Mesendoderm (in vitro differentiated cells): ENCODE results near the gene TUBA1C.
"Not testable (repeated sequence)": the region's sequence is repeated elsewhere in the genome, so short reads cannot be mapped to it uniquely, and the experiment has no call there.

Experiments used
- DNase-seq: peaks from one replicate; pipeline ENCODE4 v3.0.0; 2013
- H2AK5ac ChIP-seq: 2 replicates; pipeline ENCODE4 v1.6.1; 2013; ENCODE audit warnings: low read length, inconsistent platforms
- H2BK120ac ChIP-seq: 2 replicates; pipeline ENCODE4 v1.6.1; 2013; ENCODE audit warnings: low read depth, mild to moderate bottlenecking, low read length, moderate library complexity, mixed read lengths
- H2BK15ac ChIP-seq: replicated peaks from 2 replicates; pipeline ENCODE4 v1.6.1; 2013; ENCODE audit warnings: low read depth, mild to moderate bottlenecking, moderate library complexity
- H2BK5ac ChIP-seq: 2 replicates; pipeline ENCODE4 v1.6.1; 2013; ENCODE audit warnings: low read length, inconsistent platforms
- H3K18ac ChIP-seq: 2 replicates; pipeline ENCODE4 v1.6.1; 2013; ENCODE audit warnings: mild to moderate bottlenecking, low read length, mixed read lengths
- H3K23ac ChIP-seq: one replicate; pipeline ENCODE4 v1.6.1; 2013; ENCODE audit warnings: low read length
- H3K27ac ChIP-seq: 2 replicates; pipeline ENCODE4 v1.5.1; 2013; ENCODE audit warnings: low read depth, mild to moderate bottlenecking, inconsistent platforms, low read length, moderate library complexity
- H3K27me3 ChIP-seq: 2 replicates; pipeline ENCODE4 v1.6.1; 2013; ENCODE audit warnings: low read length, control low read depth, mild to moderate bottlenecking, inconsistent platforms; ENCODE audit not compliant: insufficient read depth, poor library complexity
- H3K36me3 ChIP-seq: 2 replicates; pipeline ENCODE4 v1.6.1; 2013; ENCODE audit warnings: low read length, inconsistent platforms; ENCODE audit not compliant: control insufficient read depth, insufficient read depth
- H3K4ac ChIP-seq: one replicate; pipeline ENCODE4 v1.6.1; 2013; ENCODE audit warnings: low read depth, mild to moderate bottlenecking, low read length, moderate library complexity
- H3K4me1 ChIP-seq: 2 replicates; pipeline ENCODE4 v1.6.1; 2013; ENCODE audit warnings: low read depth, low read length, inconsistent platforms; ENCODE audit not compliant: control insufficient read depth
- H3K4me2 ChIP-seq: 2 replicates; pipeline ENCODE4 v1.6.1; 2013; ENCODE audit warnings: low read length
- H3K4me3 ChIP-seq: 2 replicates; pipeline ENCODE4 v1.5.1; 2013; ENCODE audit warnings: mild to moderate bottlenecking, low read length
- H3K56ac ChIP-seq: one replicate; pipeline ENCODE4 v1.6.1; 2013; ENCODE audit warnings: low read length
- H3K79me1 ChIP-seq: 2 replicates; pipeline ENCODE4 v1.6.1; 2013; ENCODE audit warnings: low read length, inconsistent platforms
- H3K79me2 ChIP-seq: 2 replicates; pipeline ENCODE4 v1.6.1; 2013; ENCODE audit warnings: mild to moderate bottlenecking, low read length; ENCODE audit not compliant: control insufficient read depth, insufficient read depth
- H3K9ac ChIP-seq: 2 replicates; pipeline ENCODE4 v1.6.1; 2013; ENCODE audit warnings: low read length, inconsistent platforms
- H4K5ac ChIP-seq: one replicate; pipeline ENCODE4 v1.6.1; 2013; ENCODE audit warnings: low read length
- H4K8ac ChIP-seq: one replicate; pipeline ENCODE4 v1.6.1; 2013; ENCODE audit warnings: low read depth, mild to moderate bottlenecking, control low read depth, low read length, moderate library complexity
- WGBS: extraction: QIAGEN DNeasy Blood & Tissue Kit; methylation state at CpG from one replicate; pipeline ENCODE4 v1.1.7; 2013; ENCODE audit warnings: low lambda C conversion rate, missing lambda C conversion rate; ENCODE audit not compliant: insufficient coverage; ENCODE audit errors: extremely low coverage; 5-methylcytosine and 5-hydroxymethylcytosine counted together

TUBA1C gene

DNA sequence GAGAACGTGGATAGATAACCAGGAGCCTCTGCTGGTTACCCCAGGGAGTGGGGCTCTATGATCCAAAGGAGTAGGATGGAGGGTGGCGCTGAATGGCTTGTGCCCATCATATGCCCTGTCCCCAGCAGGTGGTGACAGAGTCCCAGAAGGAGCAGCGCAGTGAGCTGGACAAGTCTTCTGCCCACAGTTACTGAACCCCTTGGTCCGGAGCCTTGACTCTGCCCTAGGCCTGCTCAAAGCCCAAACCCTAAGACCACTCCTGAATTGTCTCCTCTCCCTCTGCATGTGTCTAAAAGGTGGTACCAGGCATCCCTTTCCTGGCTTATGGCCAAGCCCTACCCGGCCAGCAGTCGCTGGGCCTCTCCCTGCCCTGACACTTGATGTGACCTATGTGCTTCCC lies 33.3 kb downstream of the TUBA1C start:
- Histone ChIP-seq H3K56ac (no peak overlapping the region), H3K9ac (no peak overlapping the region), H3K18ac (no peak overlapping the region), H3K23ac (no peak overlapping the region), H3K4me3 (no peak overlapping the region), H2BK15ac (no peak overlapping the region), H3K79me2 (no peaks in the 10 kb centered on the region), H2BK120ac (no peak overlapping the region), H3K4ac (no peak overlapping the region), H4K5ac (no peak overlapping the region), H3K27ac (no peak overlapping the region), H3K4me1 (no peaks in the 10 kb centered on the region), H2BK5ac (no peak overlapping the region), H3K4me2 (no peak overlapping the region), H3K36me3 (no peaks in the 10 kb centered on the region), H2AK5ac (no peak overlapping the region), H3K79me1 (no peaks in the 10 kb centered on the region), H4K8ac (no peak overlapping the region), H3K27me3 (peaks cover 35% of the 10 kb centered on the region)
- no CpG with 5 or more reads among the region's 6 CpGs for WGBS
- DNase-seq = no peak

DNA sequence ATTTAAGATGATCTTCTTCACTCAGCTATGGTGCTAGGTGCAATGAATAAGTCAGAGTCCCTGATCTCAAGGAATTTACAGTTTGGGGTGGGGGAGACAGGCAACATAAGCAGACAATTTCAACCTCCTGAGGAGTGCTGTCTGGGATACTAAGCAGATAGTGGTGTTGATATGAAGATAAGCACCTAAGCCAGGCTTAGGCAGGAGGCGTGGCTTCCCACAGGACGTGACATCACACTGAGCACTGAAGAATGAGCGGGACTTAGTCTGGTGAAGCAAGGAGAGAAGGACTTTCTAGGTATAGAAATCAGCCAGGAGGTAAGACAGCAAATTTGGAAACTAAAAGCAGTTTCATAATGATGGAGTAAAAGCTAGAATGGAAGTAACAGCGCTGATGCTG lies 36.9 kb downstream of the TUBA1C start:
- no peaks in the 10 kb centered on the region for H3K79me2 ChIP-seq
- H2BK5ac ChIP-seq = no peak overlapping the region
- H3K4me3 ChIP-seq = no peak overlapping the region
- no peak overlapping the region for H2BK15ac ChIP-seq
- no peak overlapping the region for H3K18ac ChIP-seq
- no peak overlapping the region for H3K4ac ChIP-seq
- H2AK5ac ChIP-seq = no peak overlapping the region
- H3K56ac ChIP-seq = no peak overlapping the region
- no peak overlapping the region for H4K8ac ChIP-seq
- no peak overlapping the region for H4K5ac ChIP-seq
- no peak overlapping the region for H3K27ac ChIP-seq
- no peak overlapping the region for H3K9ac ChIP-seq
- no peaks in the 10 kb centered on the region for H3K36me3 ChIP-seq
- WGBS = no CpG with 5 or more reads among the region's 4 CpGs
- H2BK120ac ChIP-seq = no peak overlapping the region
- H3K4me2 ChIP-seq = no peak overlapping the region
- DNase-seq = peak; percentile 77
- H3K23ac ChIP-seq = no peak overlapping the region
- H3K4me1 ChIP-seq = no peaks in the 10 kb centered on the region
- H3K79me1 ChIP-seq = no peaks in the 10 kb centered on the region
- H3K27me3 ChIP-seq = peaks cover 12% of the 10 kb centered on the region

- no peak overlapping the region for H3K4me3 ChIP-seq
- DNase-seq = peak; percentile 55
Measured at GRCh38 chr12:49304161-49304560, 39.3 kb downstream of the TUBA1C start.

GRCh38 chr12:49305762-49306510 lies 41.1 kb downstream of the TUBA1C start:
- Histone ChIP-seq H3K23ac (no peak overlapping the region), H3K27ac (no peak overlapping the region), H2BK5ac (no peak overlapping the region), H3K79me1 (no peaks in the 10 kb centered on the region), H3K27me3 (peaks cover 2% of the 10 kb centered on the region), H3K56ac (no peak overlapping the region), H3K4ac (no peak overlapping the region), H3K9ac (no peak overlapping the region), H3K4me3 (no peak overlapping the region), H3K18ac (no peak overlapping the region), H4K5ac (no peak overlapping the region), H2BK15ac (no peak overlapping the region), H3K4me1 (no peaks in the 10 kb centered on the region), H2AK5ac (no peak overlapping the region), H3K79me2 (no peaks in the 10 kb centered on the region), H4K8ac (no peak overlapping the region), H3K36me3 (no peaks in the 10 kb centered on the region), H2BK120ac (no peak overlapping the region), H3K4me2 (no peak overlapping the region)
- WGBS = no CpG with 5 or more reads among the region's 6 CpGs
- DNase-seq = no peak

More at GRCh38 chr12:49304161-49304560, 39.3 kb downstream of the TUBA1C start:
- Histone ChIP-seq H3K56ac (no peak overlapping the region), H3K27me3 (peaks cover 2% of the 10 kb centered on the region), H2BK120ac (no peak overlapping the region), H4K5ac (no peak overlapping the region), H3K23ac (no peak overlapping the region), H3K79me2 (no peaks in the 10 kb centered on the region), H3K4me1 (no peaks in the 10 kb centered on the region), H3K9ac (no peak overlapping the region), H3K18ac (no peak overlapping the region), H4K8ac (no peak overlapping the region), H3K4me2 (no peak overlapping the region), H2BK5ac (no peak overlapping the region), H2BK15ac (no peak overlapping the region), H3K27ac (no peak overlapping the region), H3K4ac (no peak overlapping the region), H3K36me3 (no peaks in the 10 kb centered on the region), H2AK5ac (no peak overlapping the region), H3K79me1 (no peaks in the 10 kb centered on the region)
- no CpG with 5 or more reads among the region's 2 CpGs for WGBS

DNA sequence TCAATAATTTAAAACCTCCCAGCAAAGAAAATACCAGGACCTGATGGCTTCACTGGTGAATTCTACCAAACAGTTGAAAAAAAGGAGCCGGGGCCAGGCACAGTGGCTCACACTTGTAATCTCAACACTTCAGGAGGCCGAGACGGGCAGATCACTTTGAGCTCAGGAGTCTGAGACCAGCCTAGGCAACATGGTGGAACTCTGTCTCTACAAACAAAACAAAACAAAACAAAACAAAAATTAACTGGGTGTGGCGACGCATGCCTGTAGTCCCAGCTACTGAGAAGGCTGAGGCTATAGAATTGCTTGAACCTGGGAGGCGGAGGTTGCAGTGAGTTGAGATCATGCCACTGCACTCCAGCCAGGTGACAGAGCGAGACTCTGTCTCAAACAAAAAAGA lies 44.5 kb downstream of the TUBA1C start:
- DNase-seq = peak; percentile 37
- Histone ChIP-seq H3K9ac (no peak overlapping the region), H3K36me3 (no peaks in the 10 kb centered on the region), H2AK5ac (no peak overlapping the region), H2BK15ac (no peak overlapping the region), H3K4me2 (no peak overlapping the region), H2BK5ac (no peak overlapping the region), H4K5ac (no peak overlapping the region), H3K4me1 (no peaks in the 10 kb centered on the region), H4K8ac (no peak overlapping the region), H2BK120ac (no peak overlapping the region), H3K4ac (no peak overlapping the region), H3K27ac (no peak overlapping the region), H3K4me3 (no peak overlapping the region), H3K79me1 (no peaks in the 10 kb centered on the region), H3K79me2 (no peaks in the 10 kb centered on the region), H3K27me3 (peaks cover 2% of the 10 kb centered on the region), H3K23ac (no peak overlapping the region), H3K56ac (no peak overlapping the region), H3K18ac (no peak overlapping the region)
- no CpG with 5 or more reads among the region's 7 CpGs for WGBS

DNA sequence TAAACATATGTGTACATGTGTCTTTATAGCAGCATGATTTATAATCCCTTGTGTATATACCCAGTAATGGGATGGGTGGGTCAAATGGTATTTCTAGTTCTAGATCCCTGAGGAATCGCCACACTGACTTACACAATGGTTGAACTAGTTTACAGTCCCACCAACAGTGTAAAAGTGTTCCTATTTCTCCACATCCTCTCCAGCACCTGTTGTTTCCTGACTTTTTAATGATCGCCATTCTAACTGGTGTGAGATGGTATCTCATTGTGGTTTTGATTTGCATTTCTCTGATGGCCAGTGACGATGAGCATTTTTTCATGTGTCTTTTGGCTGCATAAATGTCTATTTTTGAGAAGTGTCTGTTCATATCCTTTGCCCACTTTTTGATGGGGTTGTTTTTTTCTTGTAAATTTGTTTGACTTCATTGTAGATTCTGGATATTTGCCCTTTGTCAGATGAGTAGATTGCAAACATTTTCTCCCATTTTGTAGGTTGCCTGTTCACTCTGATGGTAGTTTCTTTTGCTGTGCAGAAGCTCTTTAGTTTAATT lies 45.6 kb downstream of the TUBA1C start:
- not testable (repeated sequence) for H3K23ac ChIP-seq, H3K9ac ChIP-seq, H3K18ac ChIP-seq, H3K4ac ChIP-seq, H3K79me1 ChIP-seq, H3K56ac ChIP-seq, H2BK15ac ChIP-seq, H3K4me2 ChIP-seq, DNase-seq, H3K79me2 ChIP-seq, H4K8ac ChIP-seq, H3K4me3 ChIP-seq, H4K5ac ChIP-seq, H2BK120ac ChIP-seq, H2BK5ac ChIP-seq, H3K27me3 ChIP-seq, H3K36me3 ChIP-seq, H3K4me1 ChIP-seq, H3K27ac ChIP-seq, H2AK5ac ChIP-seq
- no CpG with 5 or more reads among the region's 3 CpGs for WGBS
